Glomerular visceral epithelial cell (primary cell): ENCODE data around the gene SLC2A11.

Experiments
- DNase-seq: peaks from one replicate; pipeline ENCODE4 v3.0.0-alpha.2; 2016; ENCODE audit errors: extremely low spot score

The SLC2A11 gene

GRCh38 chr22:23832226-23833016 lies 25.3 kb upstream of the SLC2A11 start:
- no peak for DNase-seq

GRCh38 chr22:23833017-23833751 lies 24.5 kb upstream of the SLC2A11 start:
- DNase-seq, result no peak

GRCh38 chr22:23833911-23834317 lies 23.8 kb upstream of the SLC2A11 start:
- no peak for DNase-seq

GRCh38 chr22:23834406-23834792 lies 23.3 kb upstream of the SLC2A11 start:
- no peak for DNase-seq

- DNase-seq, result no peak
Observed at GRCh38 chr22:23834793-23835483, 22.7 kb upstream of the SLC2A11 start.

GRCh38 chr22:23835484-23836144 lies 22.1 kb upstream of the SLC2A11 start:
- DNase-seq, result no peak

GRCh38 chr22:23836281-23836680 lies 21.4 kb upstream of the SLC2A11 start:
- no peak for DNase-seq

- DNase-seq, result no peak
Observed at GRCh38 chr22:23836692-23837495, 20.8 kb upstream of the SLC2A11 start.

GRCh38 chr22:23837496-23837859 lies 20.2 kb upstream of the SLC2A11 start:
- DNase-seq, result no peak

GRCh38 chr22:23837911-23838680 lies 19.6 kb upstream of the SLC2A11 start:
- no peak for DNase-seq

GRCh38 chr22:23838681-23839468 lies 18.8 kb upstream of the SLC2A11 start, which contains the start of gene DERL3:
Gene DERL3, minus strand, starts transcription at chr22:23839006. Its CDS starts 19 bp downstream, at chr22:23838987.
- peak; percentile 97 for DNase-seq

- DNase-seq, result no peak
Observed at GRCh38 chr22:23840026-23840425, 17.6 kb upstream of the SLC2A11 start.

- DNase-seq, result no peak
Observed at GRCh38 chr22:23841292-23841691, 16.4 kb upstream of the SLC2A11 start.

- DNase-seq, result no peak
Observed at GRCh38 chr22:23841736-23842445, 15.8 kb upstream of the SLC2A11 start.

- no peak for DNase-seq
Observed at GRCh38 chr22:23842599-23842998, 15.1 kb upstream of the SLC2A11 start.

- no peak for DNase-seq
Observed at GRCh38 chr22:23844739-23845202, 12.9 kb upstream of the SLC2A11 start.

GRCh38 chr22:23845265-23846080 lies 12.2 kb upstream of the SLC2A11 start:
- no peak for DNase-seq

- no peak for DNase-seq
Observed at GRCh38 chr22:23846081-23846469, 11.6 kb upstream of the SLC2A11 start.
